ENCODE measurements around the gene MAEA.

MAEA gene

DNA sequence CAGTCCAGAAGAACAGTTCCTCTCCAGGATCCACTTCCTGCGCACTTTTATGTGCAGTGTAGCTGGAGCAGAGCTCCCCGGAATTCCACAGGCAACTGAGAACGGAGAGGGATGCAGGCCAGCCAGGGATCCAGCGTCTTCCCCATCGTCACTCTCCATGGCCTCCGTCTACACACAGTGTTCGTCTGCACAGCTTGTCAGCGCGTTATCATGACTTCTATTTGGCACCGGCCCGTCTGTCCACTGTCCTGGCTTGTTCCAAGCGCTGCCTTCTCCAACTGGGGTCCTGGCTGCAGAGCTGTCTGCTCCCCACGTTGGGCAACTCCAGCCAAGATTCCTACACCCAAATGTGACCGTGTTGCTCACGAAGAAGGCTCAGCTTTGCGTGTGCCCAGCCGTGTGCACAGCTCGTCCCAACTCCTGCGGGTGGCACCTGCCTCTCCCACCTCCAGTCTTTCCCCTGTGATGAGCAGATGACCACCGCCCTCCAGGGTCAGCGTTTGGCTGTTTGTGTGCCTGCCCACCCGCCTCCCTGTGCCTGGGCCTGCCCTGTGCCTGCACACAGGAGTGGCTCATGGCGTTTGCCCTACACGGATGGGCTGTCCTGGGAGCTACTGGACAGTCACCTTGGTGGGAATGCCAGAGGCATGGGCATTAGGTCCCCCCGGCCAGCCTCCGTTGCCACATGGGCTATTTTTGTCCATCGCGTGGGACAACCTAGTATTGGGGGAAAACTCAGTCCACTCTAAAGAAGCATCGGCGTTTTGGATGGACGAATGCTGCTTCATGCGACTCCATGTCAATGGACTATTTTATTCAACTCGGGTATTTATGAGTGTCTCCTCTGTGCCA, 38.5 kb upstream of the MAEA start:
- no peak overlapping the region for H3K4me3 ChIP-seq (replicated peaks; ENCODE audit: low read depth, low read length)
- TF ChIP-seq, protein P1, sequence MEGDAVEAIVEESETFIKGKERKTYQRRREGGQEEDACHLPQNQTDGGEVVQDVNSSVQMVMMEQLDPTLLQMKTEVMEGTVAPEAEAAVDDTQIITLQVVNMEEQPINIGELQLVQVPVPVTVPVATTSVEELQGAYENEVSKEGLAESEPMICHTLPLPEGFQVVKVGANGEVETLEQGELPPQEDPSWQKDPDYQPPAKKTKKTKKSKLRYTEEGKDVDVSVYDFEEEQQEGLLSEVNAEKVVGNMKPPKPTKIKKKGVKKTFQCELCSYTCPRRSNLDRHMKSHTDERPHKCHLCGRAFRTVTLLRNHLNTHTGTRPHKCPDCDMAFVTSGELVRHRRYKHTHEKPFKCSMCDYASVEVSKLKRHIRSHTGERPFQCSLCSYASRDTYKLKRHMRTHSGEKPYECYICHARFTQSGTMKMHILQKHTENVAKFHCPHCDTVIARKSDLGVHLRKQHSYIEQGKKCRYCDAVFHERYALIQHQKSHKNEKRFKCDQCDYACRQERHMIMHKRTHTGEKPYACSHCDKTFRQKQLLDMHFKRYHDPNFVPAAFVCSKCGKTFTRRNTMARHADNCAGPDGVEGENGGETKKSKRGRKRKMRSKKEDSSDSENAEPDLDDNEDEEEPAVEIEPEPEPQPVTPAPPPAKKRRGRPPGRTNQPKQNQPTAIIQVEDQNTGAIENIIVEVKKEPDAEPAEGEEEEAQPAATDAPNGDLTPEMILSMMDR (IDR thresholded peaks at IDR 0.05; ENCODE audit: low read length, missing control alignments): no peak
- no peak for DNase-seq (ENCODE audit: low read depth)

DNA sequence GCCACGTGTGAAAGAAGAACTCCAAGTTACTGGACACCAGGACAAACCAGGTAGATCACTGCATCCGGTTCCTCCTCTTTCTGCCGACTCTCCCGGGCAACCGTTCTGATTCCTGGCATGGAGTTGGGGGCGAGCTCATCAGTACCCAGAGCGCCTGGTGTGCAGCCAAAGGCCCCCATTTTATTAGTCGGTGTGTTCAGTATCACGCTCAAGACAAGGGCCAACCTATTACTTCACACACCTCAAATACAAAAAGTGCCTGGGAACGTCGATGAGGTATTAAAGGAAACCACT, 38.0 kb upstream of the MAEA start:
- DNase-seq (ENCODE audit: low read depth): no peak
- TF ChIP-seq, protein P1 (IDR thresholded peaks at IDR 0.05; ENCODE audit: low read length, missing control alignments): no peak
- H3K4me3 ChIP-seq (replicated peaks; ENCODE audit: low read depth, low read length): no peak overlapping the region

DNA sequence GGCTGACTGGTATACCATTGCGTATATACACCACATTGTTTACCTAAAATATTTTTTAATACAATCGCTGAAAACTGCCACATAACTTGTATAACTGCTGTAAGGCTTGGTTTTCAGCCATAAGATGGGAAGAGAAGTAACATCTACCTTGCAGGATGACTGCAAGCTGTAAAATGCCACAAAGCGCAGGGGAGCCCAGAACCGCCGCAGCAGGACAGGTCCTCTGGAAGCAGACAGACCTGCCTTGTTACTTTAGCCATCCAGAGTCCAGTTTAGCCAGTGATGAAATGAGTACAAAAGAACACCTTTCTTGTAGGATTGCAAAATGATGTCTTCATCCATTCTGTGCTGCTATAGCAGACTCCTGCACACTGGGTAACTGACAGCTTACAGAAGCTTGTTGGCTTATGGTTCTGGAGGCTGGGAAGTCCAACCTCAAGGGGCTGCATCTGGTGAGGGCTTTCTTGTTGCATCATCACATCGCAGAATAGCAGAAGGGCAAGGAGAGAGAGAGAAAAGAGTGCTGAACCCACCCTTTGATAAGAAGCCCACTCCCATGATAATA, 36.7 kb upstream of the MAEA start:
- TF ChIP-seq, protein P1 (IDR thresholded peaks at IDR 0.05; ENCODE audit: low read length, missing control alignments): no peak
- no peak overlapping the region for H3K4me3 ChIP-seq (replicated peaks; ENCODE audit: low read depth, low read length)
- DNase-seq (ENCODE audit: low read depth): no peak

DNA sequence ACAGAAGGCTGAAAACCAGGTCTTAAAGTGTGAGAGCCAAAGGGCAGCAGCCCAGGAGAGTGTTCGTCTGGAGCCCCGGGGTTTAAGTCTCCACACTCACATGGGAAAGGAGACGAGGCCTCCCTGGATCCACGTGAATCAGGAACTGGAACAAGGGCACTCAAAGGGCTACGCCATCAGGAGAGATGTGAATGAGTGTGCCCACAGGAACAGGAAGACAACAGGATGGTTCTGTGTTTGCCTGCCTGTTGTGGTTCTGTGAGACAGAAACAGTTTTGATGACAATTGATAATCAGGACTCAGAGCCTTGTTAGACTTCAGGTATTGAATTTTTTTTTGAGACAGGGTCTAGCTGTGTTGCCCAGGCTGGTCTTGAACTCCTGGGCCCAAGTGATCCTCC, 35.9 kb upstream of the MAEA start:
- no peak overlapping the region for H3K4me3 ChIP-seq (replicated peaks; ENCODE audit: low read depth, low read length)
- no peak for DNase-seq (ENCODE audit: low read depth)
- TF ChIP-seq, protein P1 (IDR thresholded peaks at IDR 0.05; ENCODE audit: low read length, missing control alignments): no peak

DNA sequence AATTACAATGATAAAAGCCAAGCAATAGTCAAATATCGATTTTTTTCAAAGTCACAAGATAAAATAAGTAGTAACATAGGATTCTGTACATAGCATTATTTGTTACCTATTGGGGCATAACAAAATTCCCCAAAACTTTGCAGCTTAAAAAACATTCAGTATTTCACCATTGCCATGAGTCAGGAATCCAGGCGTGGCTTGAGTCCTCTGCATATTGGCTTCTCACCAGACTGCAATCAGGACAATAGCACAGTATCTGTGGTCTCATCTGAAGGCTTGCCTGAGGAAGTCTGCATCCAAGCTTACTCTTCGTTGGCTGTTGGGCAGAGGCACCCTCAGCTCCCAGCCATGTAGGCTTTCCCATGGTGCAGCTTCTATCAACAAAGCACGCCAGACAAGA, 34.5 kb upstream of the MAEA start:
- TF ChIP-seq, protein P1 (IDR thresholded peaks at IDR 0.05; ENCODE audit: low read length, missing control alignments): no peak
- DNase-seq (ENCODE audit: low read depth): no peak
- no peak overlapping the region for H3K4me3 ChIP-seq (replicated peaks; ENCODE audit: low read depth, low read length)

DNA sequence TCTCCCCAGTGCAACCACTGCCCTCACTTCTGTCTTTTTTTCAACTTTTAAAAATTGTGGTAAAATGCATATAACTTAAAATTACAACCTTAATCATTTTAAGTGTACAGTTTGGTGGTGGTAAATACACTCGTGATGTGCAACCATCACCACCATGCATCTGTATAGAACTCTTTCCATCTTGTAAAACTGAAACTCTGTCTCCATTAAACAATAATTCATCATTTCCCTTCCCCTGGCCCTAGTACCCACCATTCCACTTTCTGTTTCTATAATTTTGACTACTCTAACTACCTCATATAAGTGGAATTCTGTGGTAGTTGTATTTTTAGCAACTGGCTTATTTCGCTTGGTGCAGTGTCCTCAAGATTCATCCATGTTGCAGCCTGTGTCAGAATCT, 34.0 kb upstream of the MAEA start:
- TF ChIP-seq, protein P1 (IDR thresholded peaks at IDR 0.05; ENCODE audit: low read length, missing control alignments): no peak
- no peak overlapping the region for H3K4me3 ChIP-seq (replicated peaks; ENCODE audit: low read depth, low read length)
- DNase-seq (ENCODE audit: low read depth): no peak

DNA sequence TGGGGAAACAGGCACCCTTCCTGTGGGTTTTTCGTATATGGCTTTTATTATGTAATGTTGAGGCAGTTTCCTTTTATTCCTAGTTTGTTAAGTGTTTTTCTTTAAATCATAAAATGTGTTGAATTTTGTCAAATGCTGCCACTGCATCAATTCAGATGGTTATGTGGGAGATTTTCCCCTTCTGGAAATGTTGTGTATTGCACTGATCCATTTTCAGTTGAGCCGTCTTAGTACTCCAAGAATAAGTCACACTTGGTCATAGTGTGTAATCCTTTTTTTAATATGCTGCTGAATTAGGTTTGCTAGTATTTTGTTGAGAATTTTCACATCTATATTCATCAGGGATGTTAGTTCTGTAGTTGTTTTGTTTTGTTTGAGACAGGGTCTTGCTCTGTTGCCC, 31.2 kb upstream of the MAEA start:
- no peak overlapping the region for H3K4me3 ChIP-seq (replicated peaks; ENCODE audit: low read depth, low read length)
- no peak for DNase-seq (ENCODE audit: low read depth)
- TF ChIP-seq, protein P1 (IDR thresholded peaks at IDR 0.05; ENCODE audit: low read length, missing control alignments): no peak
